ENCODE measurements around the gene KRTAP5-11.
"Not testable (repeated sequence)": the region's sequence is repeated elsewhere in the genome, so short reads cannot be mapped to it uniquely, and the experiment has no call there.

KRTAP5-11 gene

DNA sequence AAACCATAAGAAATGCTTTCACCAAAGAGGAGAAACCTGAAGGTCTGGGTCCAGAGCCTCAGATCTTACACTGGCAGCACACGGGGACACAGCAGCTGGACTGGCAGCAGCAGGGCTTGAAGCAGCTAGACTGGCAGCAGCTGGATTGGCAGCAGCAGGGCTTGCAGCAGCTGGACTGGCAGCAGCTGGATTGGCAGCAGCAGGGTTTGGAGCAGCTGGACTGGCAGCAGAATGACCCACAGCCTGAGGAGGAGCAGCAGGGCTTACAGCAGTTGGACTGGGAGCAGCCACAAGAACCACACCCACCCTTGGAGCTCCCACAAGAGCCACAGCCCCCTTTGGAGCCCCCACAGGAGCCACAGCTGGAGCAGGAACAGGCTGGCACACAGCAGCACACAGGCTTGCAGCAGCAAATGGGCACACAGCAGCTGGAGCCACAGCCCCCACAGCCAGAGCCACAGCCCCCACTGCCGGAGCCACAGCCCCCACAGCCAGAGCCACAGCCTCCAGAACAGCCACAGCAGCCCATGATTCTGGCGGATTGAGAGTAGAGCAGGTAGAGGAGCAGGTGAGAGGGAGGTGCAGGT, at the start of gene KRTAP5-11:
Gene KRTAP5-11 (minus strand): TSS at position 567 of the 587 bp plus-strand sequence. CDS start 38 bp downstream, at position 529.
- DNase-seq (ENCODE audit: low spot score) = no peak

GRCh38 chr11:71631551-71631950, 48.9 kb upstream of the KRTAP5-11 start:
- DNase-seq (ENCODE audit: low spot score) = not testable (repeated sequence)

DNA sequence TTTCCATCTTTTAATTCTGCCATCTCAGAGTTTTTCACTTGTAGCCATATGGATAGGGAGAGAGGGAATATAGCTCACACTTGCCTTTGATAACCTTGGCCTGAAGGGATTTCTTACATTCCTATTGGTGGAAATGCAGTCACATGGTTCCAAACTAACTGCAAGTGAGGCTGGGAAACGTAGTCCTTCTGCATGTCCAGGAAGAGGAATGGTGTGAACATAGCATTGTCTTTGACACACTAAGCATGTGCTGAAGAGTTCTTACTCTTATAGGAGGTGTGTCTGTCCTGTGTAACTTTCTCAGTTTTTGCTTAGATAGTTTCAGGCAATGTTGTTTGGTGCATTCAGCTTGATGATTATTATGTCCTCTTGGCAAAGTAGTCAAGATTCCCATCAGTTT, 47.4 kb upstream of the KRTAP5-11 start:
- not testable (repeated sequence) for DNase-seq (ENCODE audit: low spot score)

- DNase-seq (ENCODE audit: low spot score) = not testable (repeated sequence)
Measured at GRCh38 chr11:71628943-71629342, 46.3 kb upstream of the KRTAP5-11 start.

- DNase-seq (ENCODE audit: low spot score) = not testable (repeated sequence)
Measured at GRCh38 chr11:71623226-71623625, 40.6 kb upstream of the KRTAP5-11 start.

DNA sequence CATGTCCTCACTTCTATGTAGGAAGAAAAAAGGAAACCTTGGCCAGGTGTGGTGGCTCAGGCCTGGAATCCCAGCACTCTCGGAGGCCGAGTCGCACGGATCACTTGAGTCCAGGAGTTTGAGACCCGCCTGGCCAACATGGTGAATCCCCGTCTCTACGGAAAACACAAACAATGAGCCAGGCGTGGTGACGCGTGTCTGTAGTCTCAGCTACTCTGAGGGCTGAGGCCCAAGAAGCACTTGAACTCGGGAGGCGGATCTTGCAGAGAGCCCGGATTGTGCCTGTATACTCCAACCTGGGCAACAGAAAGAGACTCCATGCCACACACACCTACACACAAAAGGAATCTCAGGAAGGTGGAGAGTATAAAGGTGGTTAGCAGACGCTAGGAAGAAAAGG, 39.9 kb upstream of the KRTAP5-11 start:
- DNase-seq (ENCODE audit: low spot score) = not testable (repeated sequence)

DNA sequence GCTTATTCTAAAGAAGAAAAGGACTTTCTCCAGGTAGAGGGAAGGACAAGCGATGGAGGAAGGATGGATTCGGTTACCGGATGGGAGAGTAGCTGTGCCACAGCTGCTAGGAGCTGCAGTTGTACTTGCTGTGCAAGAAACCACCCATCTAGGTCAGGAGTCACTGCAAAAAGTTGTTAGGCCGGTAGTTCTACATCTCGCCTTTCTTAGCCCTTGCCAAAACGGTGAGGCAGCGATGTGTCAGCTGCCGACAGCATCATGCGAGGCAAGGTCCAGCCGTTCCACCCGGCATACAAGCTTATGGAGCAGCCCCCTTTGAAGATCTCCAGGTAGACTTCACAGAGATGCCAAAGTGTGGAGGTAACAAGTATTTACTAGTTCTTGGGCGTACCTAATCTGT, 32.3 kb upstream of the KRTAP5-11 start:
- DNase-seq (ENCODE audit: low spot score) = not testable (repeated sequence)

- not testable (repeated sequence) for DNase-seq (ENCODE audit: low spot score)
Measured at GRCh38 chr11:71614366-71614917, 31.8 kb upstream of the KRTAP5-11 start.

DNA sequence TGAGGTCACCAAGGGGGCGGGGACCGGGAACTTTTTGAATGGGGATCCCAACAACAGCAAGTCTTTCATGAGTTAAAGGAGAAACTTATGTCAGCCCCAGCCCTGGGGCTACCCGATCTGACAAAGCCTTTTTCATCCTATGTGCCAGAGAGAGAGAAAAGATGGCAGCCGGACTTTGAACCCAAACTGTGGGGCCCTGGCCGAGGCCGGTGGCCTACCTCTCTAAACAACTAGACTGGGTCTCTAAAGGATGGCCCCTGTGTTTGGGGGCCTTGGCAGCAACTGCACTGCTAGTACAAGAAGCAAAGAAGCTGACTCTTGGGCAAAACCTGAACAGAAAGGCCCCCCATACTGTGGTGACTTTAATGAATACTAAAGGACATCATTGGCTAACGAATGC, 31.3 kb upstream of the KRTAP5-11 start:
- DNase-seq (ENCODE audit: low spot score) = not testable (repeated sequence)

- not testable (repeated sequence) for DNase-seq (ENCODE audit: low spot score)
Measured at GRCh38 chr11:71611218-71611910, 28.7 kb upstream of the KRTAP5-11 start.

- not testable (repeated sequence) for DNase-seq (ENCODE audit: low spot score)
Measured at GRCh38 chr11:71608272-71608671, 25.6 kb upstream of the KRTAP5-11 start.

DNA sequence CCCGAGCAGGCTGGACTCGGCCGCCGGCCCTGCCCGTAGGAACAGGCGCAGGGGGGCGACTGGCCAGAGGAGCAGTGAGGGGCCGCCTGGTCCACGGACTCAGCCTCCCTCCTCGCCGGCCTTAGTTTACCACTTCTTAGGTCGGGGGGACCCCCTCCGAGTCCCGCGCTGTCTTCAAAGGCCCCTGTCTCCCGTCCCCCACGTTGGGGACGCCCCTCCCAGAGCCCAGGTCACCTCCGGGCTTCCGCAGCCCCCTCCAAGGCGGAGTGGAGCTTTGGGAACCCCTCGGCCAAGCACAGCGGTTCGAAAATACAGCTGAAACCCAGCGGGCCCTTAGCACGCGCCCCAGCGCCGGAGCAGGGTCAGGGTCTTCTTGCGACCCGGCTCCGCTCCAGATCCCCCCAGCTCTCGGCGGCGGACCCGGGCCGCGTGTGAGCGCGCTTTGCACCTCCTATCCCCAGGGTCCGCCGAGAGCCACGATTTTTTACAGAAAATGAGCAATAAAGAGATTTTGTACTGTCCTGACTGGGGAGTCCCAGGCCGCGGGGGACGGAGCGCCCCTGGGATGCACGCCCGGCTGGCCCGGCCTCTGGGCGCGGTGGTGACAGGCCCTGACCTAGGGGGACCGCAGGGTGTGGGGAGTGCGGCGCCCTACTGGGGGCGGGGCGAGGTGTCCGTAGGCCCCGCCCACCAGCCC, 25.0 kb upstream of the KRTAP5-11 start:
- not testable (repeated sequence) for DNase-seq (ENCODE audit: low spot score)

DNA sequence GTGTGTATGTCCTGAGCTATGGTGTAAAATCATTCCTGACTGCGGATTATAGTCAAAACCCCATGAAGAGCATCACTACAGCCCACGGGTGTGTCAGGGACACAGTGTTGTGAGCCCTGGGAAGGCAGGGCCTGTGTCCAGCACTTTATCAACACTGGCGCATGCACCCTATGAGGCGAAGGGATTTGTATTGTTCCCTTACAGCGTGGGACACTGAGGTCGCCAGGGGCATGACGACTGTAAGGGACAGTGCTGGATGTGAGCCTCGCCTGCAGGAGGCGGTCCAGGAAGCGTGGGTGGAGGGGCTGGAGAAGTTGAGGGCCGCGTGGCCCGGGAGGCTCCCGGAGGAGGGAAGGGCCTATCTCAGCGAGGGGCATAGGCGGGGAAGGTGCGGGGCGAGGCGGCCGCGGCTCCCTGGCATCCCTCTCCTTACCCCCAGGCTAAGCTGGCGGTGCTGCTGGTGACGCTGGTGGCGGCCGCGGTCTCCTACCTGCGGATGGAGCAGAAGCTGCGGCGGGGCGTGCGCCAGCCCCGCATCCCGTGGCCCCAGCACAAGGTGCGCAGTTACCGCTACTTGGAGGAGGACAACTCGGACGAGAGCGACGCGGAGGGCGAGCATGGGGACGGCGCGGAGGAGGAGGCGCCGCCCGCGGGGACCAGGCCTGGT, 24.3 kb upstream of the KRTAP5-11 start:
- not testable (repeated sequence) for DNase-seq (ENCODE audit: low spot score)

DNA sequence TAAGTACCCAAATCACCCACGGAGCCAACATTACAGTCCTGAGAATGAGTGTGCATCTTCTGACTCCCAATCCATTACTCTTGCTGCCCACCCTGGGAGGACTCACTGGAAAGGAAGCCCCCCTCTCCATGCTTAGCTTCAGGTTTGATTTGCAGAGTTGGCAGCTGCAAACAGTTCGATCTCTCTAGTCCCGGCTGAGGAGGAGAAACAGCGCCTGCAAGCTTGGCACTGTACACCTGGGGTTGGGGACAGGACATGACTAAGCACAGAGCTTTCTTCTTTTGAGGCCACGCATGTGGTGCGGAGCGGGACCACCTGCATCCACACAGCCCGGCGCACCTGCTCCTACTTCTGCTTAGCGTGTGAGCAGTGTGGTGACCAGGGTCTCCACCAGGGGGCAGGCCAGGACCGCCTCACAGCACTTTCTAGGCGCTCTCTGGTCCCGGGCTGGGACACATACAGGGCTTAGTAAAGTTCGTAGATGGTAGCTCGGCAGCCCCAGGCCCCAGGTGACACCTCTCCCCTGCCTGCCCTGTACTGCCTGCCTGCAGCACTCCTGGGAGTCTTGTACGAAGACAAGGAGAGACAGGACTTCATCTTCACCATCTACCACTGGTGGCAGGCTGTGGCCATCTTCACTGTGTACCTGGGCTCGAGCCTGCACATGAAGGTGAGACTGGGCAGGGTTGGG, 22.3 kb upstream of the KRTAP5-11 start:
- DNase-seq (ENCODE audit: low spot score) = not testable (repeated sequence)

- DNase-seq (ENCODE audit: low spot score) = not testable (repeated sequence)
Measured at GRCh38 chr11:71603221-71603620, 20.5 kb upstream of the KRTAP5-11 start.

DNA sequence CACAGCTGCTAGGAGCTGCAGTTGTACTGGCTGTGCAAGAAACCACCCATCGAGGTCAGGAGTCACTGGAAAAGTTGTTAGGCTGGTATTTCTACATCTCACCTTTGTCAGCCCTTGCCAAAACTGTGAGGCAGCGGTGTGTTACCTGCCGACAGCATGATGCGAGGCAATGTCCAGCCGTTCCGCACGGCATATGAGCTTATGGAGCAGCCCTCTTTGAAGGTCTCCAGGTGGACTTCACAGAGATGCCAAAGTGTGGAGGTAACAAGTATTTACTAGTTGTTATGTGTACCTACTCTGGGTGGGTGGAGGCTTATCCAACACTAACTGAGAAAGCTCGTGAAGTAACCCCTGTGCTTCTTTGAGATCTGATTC, 6.9 kb upstream of the KRTAP5-11 start:
- DNase-seq (ENCODE audit: low spot score) = not testable (repeated sequence)

GRCh38 chr11:71588822-71589545, 6.3 kb upstream of the KRTAP5-11 start:
- DNase-seq (ENCODE audit: low spot score) = not testable (repeated sequence)

DNA sequence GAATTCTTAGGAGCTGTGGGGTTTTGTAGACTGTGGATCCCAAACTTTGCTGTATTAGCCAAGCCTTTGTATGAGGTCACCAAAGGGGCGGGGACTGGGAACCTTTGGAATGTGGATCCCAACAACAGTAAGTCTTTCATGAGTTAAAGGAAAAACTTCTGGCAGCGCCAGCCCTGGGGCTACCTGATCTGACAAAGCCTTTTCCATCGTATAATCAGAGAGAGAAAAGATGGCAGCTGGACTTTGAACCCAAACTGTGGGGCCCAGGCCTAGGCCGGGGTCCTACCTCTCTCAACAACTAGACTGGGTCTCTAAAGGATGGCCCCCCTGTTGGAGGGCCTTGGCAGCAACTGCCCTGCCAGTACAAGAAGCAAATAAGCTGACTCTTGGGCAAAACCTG, 5.6 kb upstream of the KRTAP5-11 start:
- DNase-seq (ENCODE audit: low spot score) = not testable (repeated sequence)

- DNase-seq (ENCODE audit: low spot score) = not testable (repeated sequence)
Measured at GRCh38 chr11:71585673-71586072, 3.0 kb upstream of the KRTAP5-11 start.

DNA sequence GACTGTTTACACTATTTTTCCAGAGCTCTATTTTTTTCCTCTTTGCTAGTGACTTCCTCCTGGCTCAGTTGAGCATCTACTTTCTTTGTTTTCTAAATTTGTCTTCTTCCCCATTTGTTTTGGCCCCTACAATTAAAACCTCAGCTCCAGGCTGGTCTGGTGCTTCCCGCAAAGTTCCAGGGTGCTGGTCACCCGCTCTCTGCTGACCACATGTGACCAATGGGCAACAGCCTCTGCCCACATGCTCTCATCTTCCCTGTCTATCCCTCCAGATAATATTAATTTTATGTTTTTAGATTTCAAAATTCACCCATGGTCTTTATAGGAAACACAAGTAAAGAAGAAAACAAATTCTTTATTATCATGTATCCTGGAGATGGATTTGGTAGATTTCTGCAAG, 294 bp upstream of the KRTAP5-11 start:
- not testable (repeated sequence) for DNase-seq (ENCODE audit: low spot score)

DNA sequence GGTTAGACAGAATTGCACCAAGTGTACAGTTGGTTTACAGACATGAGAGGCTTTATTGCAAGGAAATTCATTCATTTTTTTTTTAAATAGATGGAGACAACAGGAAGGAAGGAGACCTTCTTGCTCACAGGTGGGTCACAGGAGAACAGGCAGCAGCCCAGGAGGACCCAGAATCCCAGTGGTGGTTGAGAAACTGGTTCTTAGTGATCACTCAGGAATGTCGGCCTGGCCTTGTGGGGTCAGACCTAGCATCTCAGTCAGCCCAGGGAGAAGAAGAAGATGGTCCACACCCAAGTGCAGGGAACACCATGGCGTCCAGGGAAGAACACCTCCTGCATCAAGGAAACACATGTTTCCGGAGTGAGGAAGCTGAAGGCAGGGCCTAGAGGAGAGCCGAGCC, 849 bp downstream of the KRTAP5-11 start:
- DNase-seq (ENCODE audit: low spot score) = no peak
